Stimulated activated CD8-positive, alpha-beta memory T cell treated with anti-CD3 and anti-CD28 coated beads, Interleukin-4, amount 100 ng/mL, for 1 hour (primary cell): ENCODE measurements around the gene PLAAT4.
"Not testable (repeated sequence)": the region's sequence is repeated elsewhere in the genome, so short reads cannot be mapped to it uniquely, and the experiment has no call there.

Source experiments
- DNase-seq, 2 donors: peaks; one replicate each; pipeline ENCODE4 v3.0.0-alpha.2; 2020; ENCODE audit warnings: low read depth in 2 of 2, low spot score in 1 of 2

Gene PLAAT4

GRCh38 chr11:63510360-63511047 lies 26.1 kb upstream of the PLAAT4 start:
- no peak for DNase-seq

GRCh38 chr11:63511048-63511748 lies 25.4 kb upstream of the PLAAT4 start:
- no peak for DNase-seq

- no peak for DNase-seq
These were observed 23.8 kb upstream of the PLAAT4 start for GRCh38 chr11:63512816-63513215.

GRCh38 chr11:63516109-63516508 lies 20.5 kb upstream of the PLAAT4 start:
- no peak for DNase-seq

- DNase-seq, result no peak
These were observed 19.5 kb upstream of the PLAAT4 start for GRCh38 chr11:63517156-63517555.

- no peak for DNase-seq
These were observed 18.1 kb upstream of the PLAAT4 start for GRCh38 chr11:63518548-63518947.

GRCh38 chr11:63520606-63521170 lies 15.9 kb upstream of the PLAAT4 start:
- no peak for DNase-seq

GRCh38 chr11:63521896-63522295 lies 14.7 kb upstream of the PLAAT4 start:
- no peak for DNase-seq

- no peak for DNase-seq
These were observed 13.5 kb upstream of the PLAAT4 start for GRCh38 chr11:63523151-63523550.

- no peak for DNase-seq
These were observed 8.9 kb upstream of the PLAAT4 start for GRCh38 chr11:63527667-63528066.

- DNase-seq, result not testable (repeated sequence)
These were observed 8.5 kb upstream of the PLAAT4 start for GRCh38 chr11:63528156-63528555.

- not testable (repeated sequence) for DNase-seq
These were observed 7.8 kb upstream of the PLAAT4 start for GRCh38 chr11:63528729-63529278.

- not testable (repeated sequence) for DNase-seq
These were observed 7.2 kb upstream of the PLAAT4 start for GRCh38 chr11:63529373-63529772.

GRCh38 chr11:63530021-63530420 lies 6.6 kb upstream of the PLAAT4 start:
- DNase-seq, result no peak

- not testable (repeated sequence) for DNase-seq
These were observed 5.4 kb upstream of the PLAAT4 start for GRCh38 chr11:63531074-63531792.

GRCh38 chr11:63532117-63532516 lies 4.5 kb upstream of the PLAAT4 start:
- DNase-seq, result no peak

- DNase-seq, result no peak
These were observed 3.7 kb upstream of the PLAAT4 start for GRCh38 chr11:63532799-63533475.

GRCh38 chr11:63534076-63534475 lies 2.5 kb upstream of the PLAAT4 start:
- no peak for DNase-seq

GRCh38 chr11:63534895-63535461 lies 1.6 kb upstream of the PLAAT4 start:
- DNase-seq, result no peak

- no peak for DNase-seq
These were observed 874 bp upstream of the PLAAT4 start for GRCh38 chr11:63535734-63536133.
